ENCODE results near the gene FBXW5. TPM values are rescaled to one million over a fixed set of nuclear protein-coding genes. Genes with fewer than 3 reads are reported as not detected.

FBXW5 gene
- total RNA-seq, 1 experiment from 2014 or later, result 40.4 TPM

Other genes starting within 250 kb of the FBXW5 start
- gene DIPK1B, start 232.2 kb downstream of the FBXW5 start, total RNA-seq (2014; rRNA removed; shearing (Covaris generic)), result 5.0 and 6.1 TPM in 2 replicates
- gene LCN10, start 201.8 kb downstream of the FBXW5 start, total RNA-seq (2014; rRNA removed; shearing (Covaris generic)), result 0.10 TPM in 1 of 2 replicates, not detected in the other
- not detected in 2 replicates for gene LCN6, start 196.2 kb downstream of the FBXW5 start, total RNA-seq (2014; rRNA removed; shearing (Covaris generic))
- gene LCN8, start 186.5 kb downstream of the FBXW5 start, total RNA-seq (2014; rRNA removed; shearing (Covaris generic)), result not detected in 2 replicates
- gene LCN15, start 180.2 kb downstream of the FBXW5 start, total RNA-seq (2014; rRNA removed; shearing (Covaris generic)), result not detected in 2 replicates
- gene TMEM141, start 153.4 kb downstream of the FBXW5 start, total RNA-seq (2014; rRNA removed; shearing (Covaris generic)), result 17.3 and 26.2 TPM in 2 replicates
- gene CCDC183, start 148.4 kb downstream of the FBXW5 start, total RNA-seq (2014; rRNA removed; shearing (Covaris generic)), result 0.14 TPM in 1 of 2 replicates, not detected in the other
- gene RABL6, start 136.8 kb downstream of the FBXW5 start, total RNA-seq (2014; rRNA removed; shearing (Covaris generic)), result 102 and 108 TPM in 2 replicates
- 0.35 and 0.77 TPM in 2 replicates for gene AJM1, start 102.3 kb downstream of the FBXW5 start, total RNA-seq (2014; rRNA removed; shearing (Covaris generic))
- gene PHPT1, start 95.3 kb downstream of the FBXW5 start, total RNA-seq (2014; rRNA removed; shearing (Covaris generic)), result 79.9 and 109 TPM in 2 replicates
- gene MAMDC4, start 92.4 kb downstream of the FBXW5 start, total RNA-seq (2014; rRNA removed; shearing (Covaris generic)), result 1.9 and 4.4 TPM in 2 replicates
- gene EDF1, start 78.4 kb downstream of the FBXW5 start, total RNA-seq (2014; rRNA removed; shearing (Covaris generic)), result 410 and 447 TPM in 2 replicates
- gene TRAF2, start 58.2 kb downstream of the FBXW5 start, total RNA-seq (2014; rRNA removed; shearing (Covaris generic)), result 19.5 and 23.6 TPM in 2 replicates
- gene C8G, start 505 bp upstream of the FBXW5 start, total RNA-seq (2014; rRNA removed; shearing (Covaris generic)), result not detected in 2 replicates
- not detected in 2 replicates for gene LCN12, start 7.5 kb upstream of the FBXW5 start, total RNA-seq (2014; rRNA removed; shearing (Covaris generic))
- gene PTGDS, start 32.8 kb upstream of the FBXW5 start, total RNA-seq (2014; rRNA removed; shearing (Covaris generic)), result not detected in 2 replicates
- not detected in 2 replicates for gene LCNL1, start 38.3 kb upstream of the FBXW5 start, total RNA-seq (2014; rRNA removed; shearing (Covaris generic))
- gene PAXX, start 47.7 kb upstream of the FBXW5 start, total RNA-seq (2014; rRNA removed; shearing (Covaris generic)), result 25.9 and 27.8 TPM in 2 replicates
- 0.28 and 0.55 TPM in 2 replicates for gene CLIC3, start 51.8 kb upstream of the FBXW5 start, total RNA-seq (2014; rRNA removed; shearing (Covaris generic))
- 4.0 and 4.6 TPM in 2 replicates for gene ABCA2, start 83.5 kb upstream of the FBXW5 start, total RNA-seq (2014; rRNA removed; shearing (Covaris generic))
- not detected in 2 replicates for gene FUT7, start 87.3 kb upstream of the FBXW5 start, total RNA-seq (2014; rRNA removed; shearing (Covaris generic))
- gene NPDC1, start 101.4 kb upstream of the FBXW5 start, total RNA-seq (2014; rRNA removed; shearing (Covaris generic)), result 0.51 and 0.91 TPM in 2 replicates
- gene ENTPD2, start 109.3 kb upstream of the FBXW5 start, total RNA-seq (2014; rRNA removed; shearing (Covaris generic)), result 1.9 and 2.0 TPM in 2 replicates
- gene SAPCD2, start 125.8 kb upstream of the FBXW5 start, total RNA-seq (2014; rRNA removed; shearing (Covaris generic)), result 69.7 and 71.0 TPM in 2 replicates
- gene UAP1L1, start 132.8 kb upstream of the FBXW5 start, total RNA-seq (2014; rRNA removed; shearing (Covaris generic)), result 12.6 and 13.8 TPM in 2 replicates
- 38.4 and 42.6 TPM in 2 replicates for gene MAN1B1, start 142.2 kb upstream of the FBXW5 start, total RNA-seq (2014; rRNA removed; shearing (Covaris generic))
- gene DPP7, start 170.0 kb upstream of the FBXW5 start, total RNA-seq (2014; rRNA removed; shearing (Covaris generic)), result 12.6 and 13.4 TPM in 2 replicates
- gene GRIN1, start 194.4 kb upstream of the FBXW5 start, total RNA-seq (2014; rRNA removed; shearing (Covaris generic)), result 0.49 and 2.0 TPM in 2 replicates
- 0.24 and 0.53 TPM in 2 replicates for gene LRRC26, start 225.3 kb upstream of the FBXW5 start, total RNA-seq (2014; rRNA removed; shearing (Covaris generic))
- not detected in 2 replicates for gene TMEM210, start 227.3 kb upstream of the FBXW5 start, total RNA-seq (2014; rRNA removed; shearing (Covaris generic))
- 29.7 and 38.7 TPM in 2 replicates for gene ANAPC2, start 243.8 kb upstream of the FBXW5 start, total RNA-seq (2014; rRNA removed; shearing (Covaris generic))
- gene SSNA1, start 243.9 kb upstream of the FBXW5 start, total RNA-seq (2014; rRNA removed; shearing (Covaris generic)), result 73.0 and 88.1 TPM in 2 replicates

All from SJCRH30 (cell line).